ENCODE results near the gene TSC2.
"Not testable (repeated sequence)": the region's sequence is repeated elsewhere in the genome, so short reads cannot be mapped to it uniquely, and the experiment has no call there.

- TF ChIP-seq CTCF (conservative IDR thresholded peaks at IDR 0.05; ENCODE audit: low read length); EZH2phosphoT487 (IDR thresholded peaks at IDR 0.05; ENCODE audit: borderline replicate concordance, low read depth, low read length): not testable (repeated sequence)
These were observed 62.1 kb downstream of the TSC2 start for GRCh38 chr16:2109872-2110271.
